NB4 (cell line): Measurements from ENCODE around the gene LVRN.
A peak's percentile ranks its signal among the peaks of the same experiment; 100 is the strongest.

ENCODE experiments used
- DNase-seq: peaks from one replicate; pipeline ENCODE4 v3.0.0; 2010; ENCODE audit warnings: low read depth
- H3K4me3 ChIP-seq: one replicate; pipeline ENCODE4 v1.5.1; 2011; ENCODE audit warnings: mild to moderate bottlenecking, low read depth, low read length, moderate library complexity
- CTCF ChIP-seq: IDR thresholded peaks from one replicate; pipeline ENCODE4 v1.5.1; 2012; ENCODE audit warnings: low read depth, low read length
- MAX ChIP-seq: IDR thresholded peaks from 2 replicates; pipeline ENCODE4 v1.6.1; 2011; ENCODE audit warnings: low read depth, low read length
- MYC ChIP-seq: IDR thresholded peaks from 2 replicates; pipeline ENCODE4 v1.6.1; 2011; ENCODE audit warnings: low read depth, low read length
- POLR2A ChIP-seq: IDR thresholded peaks from 2 replicates; pipeline ENCODE4 v1.6.1; 2011; ENCODE audit warnings: mild to moderate bottlenecking; ENCODE audit not compliant: insufficient read length; ENCODE audit errors: extremely low read depth

LVRN gene

GRCh38 chr5:116037236-116037822 is 75.1 kb downstream of the LVRN start:
- H3K4me3 ChIP-seq, result no peak overlapping the region
- no peak for DNase-seq
- TF ChIP-seq CTCF (peak; percentile 2), POLR2A (no peak)

- TF ChIP-seq POLR2A (peak; percentile 23), MYC (no peak)
- DNase-seq, result peak; percentile 90
- no peak overlapping the region for H3K4me3 ChIP-seq
Observed at GRCh38 chr5:116038817-116039216, 76.5 kb downstream of the LVRN start.

GRCh38 chr5:116042375-116042774 is 80.1 kb downstream of the LVRN start:
- DNase-seq, result no peak
- H3K4me3 ChIP-seq, result no peak overlapping the region
- TF ChIP-seq POLR2A (no peak), MYC (no peak)

- H3K4me3 ChIP-seq, result no peak overlapping the region
- TF ChIP-seq MAX, result no peak
- DNase-seq, result no peak
Observed at GRCh38 chr5:116044073-116044472, 81.8 kb downstream of the LVRN start.

GRCh38 chr5:116045821-116046220 is 83.5 kb downstream of the LVRN start:
- no peak for TF ChIP-seq POLR2A
- TF ChIP-seq MAX, result no peak
- TF ChIP-seq MYC, result no peak
- TF ChIP-seq CTCF, result no peak
- no peak overlapping the region for H3K4me3 ChIP-seq
- no peak for DNase-seq

- no peak for TF ChIP-seq MYC
- no peak for TF ChIP-seq CTCF
- no peak for TF ChIP-seq POLR2A
- TF ChIP-seq MAX, result no peak
- DNase-seq, result no peak
- no peak overlapping the region for H3K4me3 ChIP-seq
Observed at GRCh38 chr5:116046261-116046660, 84.0 kb downstream of the LVRN start.

- TF ChIP-seq MAX, result no peak
- TF ChIP-seq CTCF, result no peak
- TF ChIP-seq POLR2A, result no peak
- no peak for TF ChIP-seq MYC
- DNase-seq, result no peak
- no peak overlapping the region for H3K4me3 ChIP-seq
Observed at GRCh38 chr5:116046823-116047222, 84.5 kb downstream of the LVRN start.
